SK-N-SH (cell line): ENCODE measurements around the gene RAI2. TPM values are rescaled to one million over a fixed set of nuclear protein-coding genes. Genes with fewer than 3 reads are reported as not detected.

Experiments used
- CTCF ChIA-PET: fragments of 300-600, 350-600 bp; formaldehyde crosslinking; extraction: SDS; loops from one replicate; lab custom pipeline; 2021; lab: Yijun Ruan, JAX
- POLR2A ChIA-PET: fragments of 350-600 bp; sonication (Branson Sonifier 250); formaldehyde crosslinking; extraction: SDS; loops from one replicate; lab custom pipeline; 2020; ENCODE audit warnings: antibody characterized with exemption, inconsistent platforms; lab: Yijun Ruan, JAX
- DNase-seq: peaks from one replicate; pipeline ENCODE4 v3.0.0; 2012
- H2AFZ ChIP-seq: fragments of 200-600 bp; sonication (generic); 2 replicates; pipeline ENCODE4 v1.8.1; 2016; ENCODE audit warnings: antibody characterized with exemption, mild to moderate bottlenecking, low read depth
- H3F3A ChIP-seq: fragments of 200-600 bp; sonication (generic); replicated peaks from 2 replicates; pipeline ENCODE3; 2016; ENCODE audit warnings: antibody characterized with exemption, mild to moderate bottlenecking; ENCODE audit not compliant: insufficient read depth
- H3K27ac ChIP-seq, 2 experiments: fragments of 200-500 bp in 1 of 2; fragments of 200-600 bp in 1 of 2; sonication (Bioruptor generic) in 1 of 2; sonication (generic), shearing (Covaris generic) in 1 of 2; 2 replicates each; pipeline versions ENCODE4 v1.5.1 to v1.6.1; 2014 to 2016; ENCODE audit warnings: low read depth in 2 of 2, inconsistent platforms in 1 of 2, low read length in 1 of 2, mild to moderate bottlenecking in 1 of 2, mixed read lengths in 1 of 2
- H3K27me3 ChIP-seq: fragments of 200-600 bp; sonication (generic), shearing (Covaris generic); 2 replicates; pipeline ENCODE4 v1.6.1; 2016; ENCODE audit warnings: mixed run types; ENCODE audit not compliant: insufficient read depth
- H3K36me3 ChIP-seq, 2 experiments: fragments of 200-500 bp in 1 of 2; fragments of 200-600 bp in 1 of 2; sonication (Bioruptor generic) in 1 of 2; sonication (generic) in 1 of 2; replicated peaks in 1 of 2; 2 replicates each; pipeline versions ENCODE3 to v1.5.1; 2014 to 2016; ENCODE audit warnings: low read length in 1 of 2, mild to moderate bottlenecking in 1 of 2; ENCODE audit not compliant: insufficient read depth in 2 of 2, control insufficient read depth in 1 of 2
- H3K4me1 ChIP-seq, 2 experiments: fragments of 200-500 bp in 1 of 2; fragments of 200-600 bp in 1 of 2; sonication (Bioruptor generic) in 1 of 2; sonication (generic), shearing (Covaris generic) in 1 of 2; 2 replicates each; pipeline versions ENCODE4 v1.5.1 to v1.6.1; 2014 to 2016; ENCODE audit warnings: low read depth in 1 of 2, low read length in 1 of 2, mixed run types in 1 of 2; ENCODE audit not compliant: insufficient read depth in 2 of 2, control insufficient read depth in 1 of 2
- H3K4me2 ChIP-seq: fragments of 200-600 bp; sonication (generic), shearing (Covaris generic); 2 replicates; pipeline ENCODE4 v1.6.1; 2017; ENCODE audit warnings: mixed run types
- H3K4me3 ChIP-seq, 2 experiments: fragments of 200-500 bp in 1 of 2; fragments of 200-600 bp in 1 of 2; sonication (Bioruptor generic) in 1 of 2; sonication (generic), shearing (Covaris generic) in 1 of 2; 2 replicates each; pipeline versions ENCODE4 v1.5.1 to v1.8.1; 2014 to 2016; ENCODE audit warnings: low read depth in 2 of 2, inconsistent platforms in 1 of 2, low read length in 1 of 2, mild to moderate bottlenecking in 1 of 2, mixed read lengths in 1 of 2, moderate library complexity in 1 of 2
- H3K79me2 ChIP-seq: fragments of 200-600 bp; sonication (generic); 2 replicates; pipeline ENCODE4 v1.8.1; 2017; ENCODE audit warnings: mild to moderate bottlenecking; ENCODE audit not compliant: insufficient read depth
- H3K9ac ChIP-seq: fragments of 200-600 bp; sonication (generic); 2 replicates; pipeline ENCODE4 v1.6.1; 2017; ENCODE audit warnings: mixed run types
- H3K9me2 ChIP-seq: fragments of 200-600 bp; sonication (generic); 2 replicates; pipeline ENCODE4 v1.6.1; 2017; ENCODE audit warnings: mixed run types
- H3K9me3 ChIP-seq: fragments of 200-600 bp; sonication (generic); 2 replicates; pipeline ENCODE4 v1.6.1; 2017; ENCODE audit warnings: mixed run types, mild to moderate bottlenecking, moderate library complexity
- H4K20me1 ChIP-seq: fragments of 200-600 bp; sonication (generic); 2 replicates; pipeline ENCODE4 v1.6.1; 2017; ENCODE audit warnings: mild to moderate bottlenecking, mixed run types; ENCODE audit not compliant: insufficient read depth
- CTCF ChIP-seq: fragments of 200-600 bp; sonication (generic); IDR thresholded peaks from 2 replicates; pipeline ENCODE4 v1.6.1; 2017; ENCODE audit warnings: antibody characterized with exemption, mild to moderate bottlenecking, moderate library complexity
- EZH2phosphoT487 ChIP-seq: fragments of 200-600 bp; sonication (generic); IDR thresholded peaks from 2 replicates; pipeline ENCODE4 v1.6.1; 2017; ENCODE audit warnings: low read depth, mixed run types, mild to moderate bottlenecking, antibody characterized with exemption, moderate library complexity, borderline replicate concordance
- FOSL2 ChIP-seq: IDR thresholded peaks from 2 replicates; pipeline ENCODE4 v1.4.0; 2012; ENCODE audit warnings: low read depth, mild to moderate bottlenecking, moderate library complexity, borderline replicate concordance
- FOXM1 ChIP-seq: IDR thresholded peaks from 2 replicates; pipeline ENCODE4 v1.4.0; 2012; ENCODE audit warnings: low read depth, mild to moderate bottlenecking
- GATA2 ChIP-seq: sonication (generic); formaldehyde crosslinking; IDR thresholded peaks from 2 replicates; pipeline ENCODE4 v1.5.0; 2020; ENCODE audit warnings: mild to moderate bottlenecking, missing genetic modification reagents
- IRF3 ChIP-seq: fragments of 150-350 bp; IDR thresholded peaks from 2 replicates; pipeline ENCODE4 v1.6.1; 2016; ENCODE audit warnings: mild to moderate bottlenecking, low read depth, low read length
- JUND ChIP-seq: IDR thresholded peaks from 2 replicates; pipeline ENCODE4 v1.4.0; 2012
- MEF2A ChIP-seq: IDR thresholded peaks from 2 replicates; pipeline ENCODE4 v1.4.0; 2012; ENCODE audit warnings: low read depth, borderline replicate concordance
- NFIC ChIP-seq: IDR thresholded peaks from 2 replicates; pipeline ENCODE4 v1.4.0; 2012; ENCODE audit warnings: borderline replicate concordance
- PBX3 ChIP-seq: IDR thresholded peaks from 2 replicates; pipeline ENCODE4; 2012
- RCOR1 ChIP-seq: fragments of 150-350 bp; IDR thresholded peaks from 2 replicates; pipeline ENCODE4 v1.6.1; 2017; ENCODE audit warnings: antibody characterized with exemption, low read length
- RFX5 ChIP-seq: IDR thresholded peaks from 2 replicates; pipeline ENCODE4 v1.6.1; 2012; ENCODE audit warnings: mild to moderate bottlenecking, improper control_type of control experiment, low read length
- SIN3A ChIP-seq: IDR thresholded peaks from 2 replicates; pipeline ENCODE4 v1.6.1; 2012; ENCODE audit warnings: low read depth, mild to moderate bottlenecking, low read length, moderate library complexity, borderline replicate concordance
- SMC3 ChIP-seq: IDR thresholded peaks from 2 replicates; pipeline ENCODE4 v1.6.1; 2012; ENCODE audit warnings: low read depth, low read length, improper control_type of control experiment
- TCF12 ChIP-seq: IDR thresholded peaks from 2 replicates; pipeline ENCODE4 v1.4.0; 2012
- TEAD4 ChIP-seq: IDR thresholded peaks from 2 replicates; pipeline ENCODE4 v1.4.0; 2012; ENCODE audit warnings: mild to moderate bottlenecking, borderline replicate concordance; ENCODE audit not compliant: insufficient read depth
- USF2 ChIP-seq: fragments of 150-350 bp; IDR thresholded peaks from 2 replicates; pipeline ENCODE4 v1.6.1; 2017; ENCODE audit warnings: antibody characterized with exemption, low read length, low read depth, borderline replicate concordance
- WGBS: methylation state at CpG from one replicate; pipeline ENCODE4 v1.1.6; 2017; ENCODE audit warnings: low lambda C conversion rate; 5-methylcytosine and 5-hydroxymethylcytosine counted together
- polyA plus RNA-seq, 3 experiments: library from polyadenylated mRNA; depleted of rRNA; stranded (reverse); fragments of >200 nt; gene quantifications; 2 replicates each; pipeline ENCODE4 v1.2.3, GENCODE V29; 2012

The RAI2 gene
- polyA plus RNA-seq, 1 of the 3 experiments (the other 2 are of a cell fraction): 0.07 TPM

GRCh38 chrX:17801431-17801830 is 59.7 kb downstream of the RAI2 start:
- CTCF ChIA-PET: interaction anchor here (1.0 to 1.5 kb wide), 2 partner anchors 11 to 13 kb away, joined by 4 to 5 read pairs; no protein-coding TSS in a partner anchor

More at GRCh38 chrX:17801431-17801830, 59.7 kb downstream of the RAI2 start:
- Histone ChIP-seq H3K9me2 (no peaks in the 10 kb centered on the region), H3K4me1 (no peaks in the 10 kb centered on the region; a peak in 1 of 4 replicates), H2AFZ (no peak overlapping the region), H3K27me3 (no peaks in the 10 kb centered on the region; the same call in 1 of the 2 replicates), H3K27ac (no peak overlapping the region), H3K4me2 (no peak overlapping the region), H4K20me1 (no peaks in the 10 kb centered on the region), H3K4me3 (no peak overlapping the region), H3F3A (no peaks in the 10 kb centered on the region), H3K9ac (no peak overlapping the region), H3K79me2 (no peaks in the 10 kb centered on the region), H3K9me3 (no peaks in the 10 kb centered on the region), H3K36me3 (no peaks in the 10 kb centered on the region)
- POLR2A ChIA-PET: no interaction called here
- TF ChIP-seq TCF12 (no peak), EZH2phosphoT487 (no peak), MEF2A (no peak), TEAD4 (no peak), USF2 (no peak), RCOR1 (no peak), FOXM1 (no peak), NFIC (no peak), GATA2 (CRISPR knock-in tag) (no peak), IRF3 (no peak), SMC3 (no peak), RFX5 (no peak), PBX3 (no peak), CTCF (no peak), SIN3A (no peak), FOSL2 (no peak), JUND (no peak)
- WGBS: 40% methylated on average over 1 of the region's 13 CpGs
- DNase-seq: no peak
